Activated CD8-positive, alpha-beta T cell treated with anti-CD3 and anti-CD28 coated beads for 36 hours (primary cell): ENCODE measurements around the gene MYH8. TPM values are rescaled to one million over a fixed set of nuclear protein-coding genes. Genes with fewer than 3 reads are reported as not detected.

Experiments
- ATAC-seq: fragments of 200-7000 bp; cut with Tn5 transposase; one replicate; pipeline ENCODE4 v1.10.0; 2021; ENCODE audit warnings: mild to moderate bottlenecking, moderate library complexity
- CTCF ChIA-PET: fragments of 350-600 bp; sonication (Branson Sonifier 250); formaldehyde crosslinking; loops from one replicate; lab custom pipeline; 2021; ENCODE audit warnings: antibody characterized with exemption; lab: Charles Lee
- POLR2A ChIA-PET: fragments of 350-600 bp; sonication (Branson Sonifier 250); formaldehyde crosslinking; loops from one replicate; lab custom pipeline; 2021; ENCODE audit warnings: antibody characterized with exemption; lab: Charles Lee
- DNase-seq: peaks from one replicate; pipeline ENCODE4 v3.0.0-alpha.2; 2020
- H3K27ac Mint-ChIP-seq: one replicate; pipeline ENCODE4 v1.8.0; 2021; ENCODE audit warnings: mild to moderate bottlenecking, mixed read lengths
- H3K27me3 Mint-ChIP-seq: one replicate; pipeline ENCODE4 v1.8.0; 2021; ENCODE audit warnings: mixed read lengths
- H3K36me3 Mint-ChIP-seq: one replicate; pipeline ENCODE4 v1.8.0; 2021; ENCODE audit warnings: low read depth, mixed read lengths
- H3K4me1 Mint-ChIP-seq: one replicate; pipeline ENCODE4 v1.8.0; 2021; ENCODE audit warnings: low read depth, mixed read lengths
- H3K4me3 Mint-ChIP-seq: one replicate; pipeline ENCODE4 v1.8.0; 2021; ENCODE audit warnings: mild to moderate bottlenecking, moderate library complexity, mixed read lengths
- H3K9me3 Mint-ChIP-seq: one replicate; pipeline ENCODE4 v1.8.0; 2021; ENCODE audit warnings: mixed read lengths
- CTCF ChIP-seq: fragments of 200-600 bp; IDR thresholded peaks from one replicate; pipeline ENCODE4 v1.8.0; 2022; ENCODE audit warnings: antibody characterized with exemption, mild to moderate bottlenecking
- intact Hi-C: fragments of 100-400 bp; cut with micrococcal nuclease; formaldehyde crosslinking; loops from one replicate; pipeline ENCODE4 v1.10.0; 2022
- total RNA-seq, 2 experiments: library from RNA; stranded (reverse); gene quantifications; one replicate each; pipeline ENCODE4 v1.2.3, GENCODE V29; 2021

MYH8 gene
- total RNA-seq, result not detected

GRCh38 chr17:10421900-10422542 lies at the start of gene MYH8:
Gene MYH8, minus strand, starts transcription at chr17:10421950. Its CDS starts 1,723 bp downstream, at chr17:10420227.
- no peak for DNase-seq
- Mint-ChIP-seq H3K36me3 (no peaks in the 10 kb centered on the region), H3K4me3 (no peak within 1 kb of the TSS), H3K27ac (no peak within 1 kb of the TSS), H3K27me3 (peaks cover 7% of the 10 kb centered on the region), H3K9me3 (no peaks in the 10 kb centered on the region), H3K4me1 (no peaks in the 10 kb centered on the region)
- ChIA-PET CTCF (no interaction called here), POLR2A (no interaction called here)
- intact Hi-C loops, result no loop called here
- TF ChIP-seq CTCF, result no peak
- no peak for ATAC-seq

- no peak for TF ChIP-seq CTCF
- intact Hi-C loops, result no loop called here
- H3K27me3 Mint-ChIP-seq, result no peaks in the 10 kb centered on the region
- POLR2A ChIA-PET, result no interaction called here
- no peak within 1 kb of the TSS for H3K4me3 Mint-ChIP-seq
- ATAC-seq (no peak), DNase-seq (no peak)
- H3K9me3 Mint-ChIP-seq, result no peaks in the 10 kb centered on the region
- CTCF ChIA-PET, result no interaction called here
- no peak within 1 kb of the TSS for H3K27ac Mint-ChIP-seq
- H3K36me3 Mint-ChIP-seq, result no peaks in the 10 kb centered on the region
- H3K4me1 Mint-ChIP-seq, result no peaks in the 10 kb centered on the region
Observed at GRCh38 chr17:10469459-10469858, 47.7 kb upstream of the MYH8 start, which contains the start of gene MYH4. Gene MYH4, minus strand, starts transcription at chr17:10469559. Its CDS starts 2,814 bp downstream, at chr17:10466745.

GRCh38 chr17:10463402-10463801 lies 41.7 kb upstream of the MYH8 start:
- Mint-ChIP-seq H3K9me3 (no peaks in the 10 kb centered on the region), H3K36me3 (no peaks in the 10 kb centered on the region), H3K27ac (no peak overlapping the region), H3K4me1 (no peaks in the 10 kb centered on the region), H3K4me3 (no peak overlapping the region), H3K27me3 (peaks cover 3% of the 10 kb centered on the region)
- TF ChIP-seq CTCF, result no peak
- ATAC-seq, result no peak
- CTCF ChIA-PET, result no interaction called here
- intact Hi-C loops, result no loop called here
- POLR2A ChIA-PET, result no interaction called here
- DNase-seq, result no peak

GRCh38 chr17:10460062-10460461 lies 38.3 kb upstream of the MYH8 start:
- Mint-ChIP-seq H3K9me3 (no peaks in the 10 kb centered on the region), H3K4me1 (no peaks in the 10 kb centered on the region), H3K36me3 (no peaks in the 10 kb centered on the region), H3K27ac (no peak overlapping the region), H3K27me3 (peaks cover 7% of the 10 kb centered on the region), H3K4me3 (no peak overlapping the region)
- ChIA-PET CTCF (no interaction called here), POLR2A (no interaction called here)
- no peak for ATAC-seq
- TF ChIP-seq CTCF, result no peak
- DNase-seq, result no peak
- intact Hi-C loops, result no loop called here

GRCh38 chr17:10458701-10459100 lies 37.0 kb upstream of the MYH8 start:
- Mint-ChIP-seq H3K4me3 (no peak overlapping the region), H3K36me3 (no peaks in the 10 kb centered on the region), H3K27me3 (peaks cover 9% of the 10 kb centered on the region), H3K4me1 (no peaks in the 10 kb centered on the region), H3K9me3 (no peaks in the 10 kb centered on the region), H3K27ac (no peak overlapping the region)
- POLR2A ChIA-PET, result no interaction called here
- no peak for DNase-seq
- TF ChIP-seq CTCF, result no peak
- intact Hi-C loops, result no loop called here
- ATAC-seq, result no peak
- CTCF ChIA-PET, result no interaction called here
